ENCODE results near the gene RAVER2.
"Not testable (repeated sequence)": the region's sequence is repeated elsewhere in the genome, so short reads cannot be mapped to it uniquely, and the experiment has no call there.

The RAVER2 gene

GRCh38 chr1:64750092-64750491 lies 5.2 kb downstream of the RAVER2 start:
- no peak for DNase-seq

DNA sequence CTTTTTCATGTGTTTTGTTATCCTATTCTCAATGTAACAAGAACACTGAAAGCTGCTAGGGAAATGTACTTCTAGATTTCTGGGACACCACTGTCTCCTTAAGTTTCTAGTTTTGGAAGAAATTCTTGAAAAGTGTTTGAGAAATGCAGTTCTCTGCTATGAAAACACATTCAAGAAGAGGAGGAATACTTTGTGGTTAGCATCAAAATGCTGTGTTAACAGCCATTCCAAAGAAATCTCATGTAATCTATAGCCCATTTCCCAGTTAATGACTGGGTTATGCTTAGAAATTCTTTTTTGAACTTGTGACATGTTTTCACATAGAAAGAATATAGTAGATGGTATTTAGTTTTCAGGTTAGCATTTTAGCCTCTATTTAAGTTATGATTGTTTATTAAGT lies 6.0 kb downstream of the RAVER2 start:
- DNase-seq = no peak

DNA sequence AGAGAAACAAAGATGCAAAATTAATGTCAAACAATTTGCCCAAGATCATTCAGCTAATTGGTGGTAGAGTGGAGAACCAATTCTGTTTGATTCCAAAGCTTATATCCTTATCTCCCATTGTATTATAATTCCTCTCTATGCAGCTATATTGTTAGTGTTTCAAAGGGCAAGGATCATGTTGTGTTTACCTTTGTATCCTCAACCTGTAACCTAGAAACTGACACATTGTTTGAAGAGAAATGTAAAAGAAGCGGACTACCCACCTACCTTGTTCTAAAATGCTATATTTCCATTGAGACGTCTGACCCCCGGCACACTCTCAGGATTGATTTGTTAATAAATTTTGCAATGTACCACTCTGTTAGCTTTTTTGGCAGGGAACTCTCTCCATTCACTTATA lies 9.3 kb downstream of the RAVER2 start:
- DNase-seq = no peak

DNA sequence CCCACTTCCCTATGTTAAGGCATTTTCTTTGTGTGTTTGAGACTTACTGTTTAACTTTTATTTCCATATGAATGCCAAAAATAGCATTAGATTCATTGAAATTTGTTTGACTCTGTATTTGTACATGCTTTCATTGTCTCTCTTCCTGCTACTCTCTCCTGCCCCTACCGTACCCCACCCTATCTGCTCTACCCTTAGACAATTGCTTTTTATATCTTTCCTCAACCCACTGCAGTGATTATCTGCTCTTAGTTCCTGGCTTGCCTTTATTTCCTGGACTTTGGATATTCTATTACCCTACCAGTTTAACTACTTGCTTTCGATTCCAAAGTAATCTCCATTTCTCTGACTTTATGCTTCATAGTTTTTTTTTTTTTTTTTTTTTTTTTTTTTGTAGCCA lies 10.5 kb downstream of the RAVER2 start:
- DNase-seq = no peak

DNA sequence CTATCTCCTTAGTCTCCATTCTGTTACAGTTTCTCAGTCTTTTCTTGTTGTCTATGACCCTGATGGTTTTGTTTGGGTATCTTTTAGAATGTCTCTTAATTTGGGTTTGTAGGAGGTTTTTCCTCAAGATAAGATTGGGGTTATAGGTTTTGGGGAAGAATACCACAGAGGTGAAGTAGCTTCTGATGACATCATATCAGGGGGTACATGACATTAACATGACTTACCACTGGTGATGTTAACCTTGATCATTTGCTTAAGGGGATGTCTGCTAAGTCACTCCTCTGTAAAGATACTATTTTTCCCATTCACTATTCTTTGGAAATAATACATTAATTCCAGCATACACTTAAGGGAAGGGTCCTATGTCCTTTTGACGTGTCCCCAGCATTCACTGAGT lies 11.9 kb downstream of the RAVER2 start:
- DNase-seq = no peak

DNA sequence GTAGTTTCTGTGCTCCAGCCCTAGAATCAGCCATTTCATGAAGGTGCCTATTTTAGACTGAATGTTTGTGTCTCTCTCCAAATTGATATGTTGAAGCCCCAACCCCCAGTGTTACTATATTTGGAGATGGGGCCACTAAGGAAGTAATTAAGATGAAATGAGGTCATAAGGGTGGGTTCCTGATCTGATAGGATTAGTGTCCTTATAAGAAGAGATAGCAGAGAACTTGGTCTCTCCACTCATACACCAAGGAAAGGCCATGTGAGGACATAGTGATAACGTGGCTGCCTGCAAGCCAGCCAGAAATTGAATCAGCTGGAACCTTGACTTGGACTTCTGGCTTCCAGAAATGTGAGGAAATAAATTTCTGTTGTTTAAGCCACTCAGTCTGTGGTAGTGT lies 12.3 kb downstream of the RAVER2 start:
- DNase-seq = no peak

GRCh38 chr1:64758233-64758632 lies 13.4 kb downstream of the RAVER2 start:
- no peak for DNase-seq

DNA sequence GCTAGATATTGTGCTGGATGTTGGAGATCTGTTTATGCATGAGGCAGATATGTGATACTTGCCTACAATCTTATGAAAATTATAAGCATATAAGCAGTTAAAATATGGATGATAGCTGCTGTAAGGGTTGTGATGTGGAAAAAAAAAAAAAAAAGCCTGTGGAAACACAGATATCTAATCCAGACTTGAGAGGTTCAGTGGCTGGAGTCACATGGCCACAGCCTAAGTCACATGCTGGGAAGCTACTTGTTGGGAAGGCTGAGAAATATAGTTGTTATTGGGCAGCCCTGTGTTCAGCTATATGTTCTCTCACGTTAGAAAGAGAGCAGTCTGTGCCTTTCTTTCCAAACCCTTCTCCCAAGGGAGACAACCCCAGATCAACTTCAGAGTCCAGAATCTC lies 15.1 kb downstream of the RAVER2 start:
- DNase-seq = no peak

- no peak for DNase-seq
Measured at GRCh38 chr1:64765012-64765411, 20.1 kb downstream of the RAVER2 start.

- no peak for DNase-seq
Measured at GRCh38 chr1:64765826-64766225, 21.0 kb downstream of the RAVER2 start.

DNA sequence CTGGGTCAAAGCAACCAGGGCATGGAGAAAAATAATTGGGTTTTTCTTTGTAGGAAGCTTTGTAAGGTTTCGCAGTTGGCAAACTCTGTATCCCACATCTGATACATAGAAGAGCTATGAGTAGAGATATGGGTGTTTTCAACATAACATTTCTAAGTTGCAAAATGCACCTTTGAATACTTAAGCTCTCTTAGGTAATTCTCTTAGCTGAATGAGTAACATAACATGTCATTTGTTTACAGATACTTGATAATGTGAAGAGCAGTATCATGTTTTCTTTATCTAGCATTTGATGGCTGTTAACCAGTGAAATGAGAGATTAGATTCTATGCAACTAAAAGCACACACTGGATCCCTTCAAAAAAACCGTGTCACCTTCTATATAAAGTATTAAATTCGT lies 21.6 kb downstream of the RAVER2 start:
- DNase-seq = no peak

GRCh38 chr1:64769482-64769881 lies 24.6 kb downstream of the RAVER2 start:
- no peak for DNase-seq

- DNase-seq = no peak
Measured at GRCh38 chr1:64769971-64770370, 25.1 kb downstream of the RAVER2 start.

- not testable (repeated sequence) for DNase-seq
Measured at GRCh38 chr1:64773306-64773705, 28.4 kb downstream of the RAVER2 start.

- no peak for DNase-seq
Measured at GRCh38 chr1:64775113-64775512, 30.2 kb downstream of the RAVER2 start.

- not testable (repeated sequence) for DNase-seq
Measured at GRCh38 chr1:64782044-64782443, 37.2 kb downstream of the RAVER2 start.

- DNase-seq = not testable (repeated sequence)
Measured at GRCh38 chr1:64782848-64783247, 38.0 kb downstream of the RAVER2 start.

DNA sequence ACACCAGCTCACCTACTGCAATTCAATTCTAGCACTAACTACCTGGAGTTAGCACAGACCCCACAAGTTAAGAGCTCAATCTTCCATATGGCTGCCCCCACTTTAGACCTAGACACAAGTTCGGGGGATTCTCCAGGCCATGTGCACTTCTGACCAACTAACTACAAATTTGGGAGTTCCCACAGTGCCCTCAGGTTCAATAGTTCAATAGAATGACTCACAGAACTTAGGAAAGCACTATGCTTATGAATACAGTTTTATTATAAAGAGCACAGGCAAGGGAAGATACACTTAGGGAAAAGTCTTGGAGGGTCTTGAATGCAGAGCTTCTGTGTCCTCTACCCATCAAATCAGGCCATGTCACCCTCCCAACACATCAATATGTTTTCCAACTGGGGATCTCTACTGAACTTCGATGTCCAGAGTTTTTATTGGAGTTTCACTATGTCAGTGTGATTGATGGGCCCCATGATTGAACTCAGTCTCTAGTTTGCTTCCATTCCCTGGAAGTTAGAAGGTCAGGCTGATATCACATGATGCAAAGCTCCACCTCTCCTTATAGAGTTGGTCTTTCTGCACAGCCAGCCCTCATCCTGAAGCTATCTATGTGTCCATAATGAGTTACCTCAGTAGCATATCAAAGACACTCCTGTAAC lies 46.1 kb downstream of the RAVER2 start:
- DNase-seq = no peak

- DNase-seq = no peak
Measured at GRCh38 chr1:64798872-64799271, 54.0 kb downstream of the RAVER2 start.

- DNase-seq = no peak
Measured at GRCh38 chr1:64801851-64802523, 57.1 kb downstream of the RAVER2 start.

DNA sequence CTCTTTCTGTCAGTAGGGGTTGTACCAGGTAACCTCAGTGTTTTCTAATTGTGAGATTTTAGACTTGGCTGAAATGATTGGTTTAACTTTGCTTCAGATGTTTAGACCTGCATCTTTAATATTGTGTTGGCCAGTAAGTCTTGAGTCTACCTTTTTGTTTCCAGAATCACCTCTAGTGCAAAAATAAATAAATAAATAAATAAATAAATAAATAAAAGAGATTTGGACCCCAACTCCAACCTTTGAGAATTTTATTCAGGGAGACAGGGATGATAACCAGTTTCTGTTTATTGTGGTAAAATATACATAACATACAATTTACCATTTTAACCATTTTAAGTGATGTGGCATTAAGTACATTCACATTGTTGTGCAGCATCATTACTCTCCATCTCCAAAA lies 64.4 kb downstream of the RAVER2 start:
- no peak for DNase-seq

- no peak for DNase-seq
Measured at GRCh38 chr1:64810001-64810400, 65.1 kb downstream of the RAVER2 start.

- DNase-seq = no peak
Measured at GRCh38 chr1:64811131-64811530, 66.3 kb downstream of the RAVER2 start.

GRCh38 chr1:64814427-64814826 lies 69.6 kb downstream of the RAVER2 start:
- DNase-seq = no peak

DNA sequence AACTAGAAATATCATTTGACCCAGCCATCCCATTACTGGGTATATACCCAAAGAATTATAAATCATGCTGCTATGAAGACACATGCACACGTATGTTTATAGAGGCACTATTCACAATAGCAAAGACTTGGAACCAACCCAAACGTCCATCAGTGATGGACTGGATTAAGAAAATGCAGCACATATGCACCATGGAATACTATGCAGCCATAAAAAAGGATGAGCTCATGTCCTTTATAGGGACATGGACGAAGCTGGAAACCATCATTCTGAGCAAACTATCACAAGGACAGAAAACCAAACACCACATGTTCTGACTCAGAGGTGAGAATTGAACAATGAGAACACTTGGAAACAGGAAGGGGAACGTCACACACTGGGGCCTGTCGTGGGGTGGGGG lies 72.5 kb downstream of the RAVER2 start:
- DNase-seq = not testable (repeated sequence)

Measured in SIG-M5 (cell line).